GM12892 (cell line): ENCODE data around the gene TRIM65.

Source experiments
- POLR2A ChIP-seq: IDR thresholded peaks from 2 replicates; pipeline ENCODE4 v1.6.1; 2011; ENCODE audit warnings: low read depth, low read length, control low read depth
- POLR2AphosphoS5 ChIP-seq: IDR thresholded peaks from 2 replicates; pipeline ENCODE4 v1.6.1; 2011; ENCODE audit warnings: low read depth, low read length, control low read depth
- TAF1 ChIP-seq: IDR thresholded peaks from 2 replicates; pipeline ENCODE4 v1.6.1; 2011; ENCODE audit warnings: low read depth, mild to moderate bottlenecking, control low read depth, low read length, borderline replicate concordance

DNA sequence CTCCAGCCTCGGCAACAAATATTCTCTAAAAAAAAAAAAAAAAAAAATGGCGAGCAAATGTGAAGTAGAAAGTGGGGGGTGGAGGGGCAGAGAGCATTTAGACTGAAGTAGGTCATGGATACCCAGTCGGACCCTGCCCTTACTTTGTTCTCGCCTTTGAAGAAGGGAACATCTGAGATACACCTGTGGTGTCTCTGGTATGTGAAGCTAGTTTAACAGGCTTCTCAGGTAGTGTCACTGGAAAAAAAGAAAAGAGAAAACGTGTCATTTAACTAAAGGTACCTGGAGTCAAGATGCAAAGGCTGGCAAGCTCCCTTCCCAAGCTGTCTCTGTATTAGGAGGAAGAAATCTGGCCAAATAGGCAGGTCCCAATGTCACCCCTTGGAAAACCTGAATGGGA is 36.1 kb upstream of the TRIM65 start:
- TF ChIP-seq POLR2AphosphoS5 (no peak), TAF1 (no peak), POLR2A (no peak)
